DND-41 (cell line): ENCODE results near the gene SMARCA5.

Experiments used
- EZH2 ChIP-seq: IDR thresholded peaks from 3 replicates; pipeline ENCODE4 v1.6.1; 2012; ENCODE audit warnings: borderline replicate concordance, low read depth, mild to moderate bottlenecking, moderate library complexity, low read length, inconsistent platforms; ENCODE audit not compliant: severe bottlenecking
- TF ChIP-seq, protein P1 (sequence below): IDR thresholded peaks from 2 replicates; pipeline ENCODE4 v1.5.1; 2012; ENCODE audit warnings: borderline replicate concordance, low read length, moderate library complexity, mild to moderate bottlenecking; ENCODE audit not compliant: poor library complexity, severe bottlenecking; ENCODE audit errors: extremely low read depth

DNA sequence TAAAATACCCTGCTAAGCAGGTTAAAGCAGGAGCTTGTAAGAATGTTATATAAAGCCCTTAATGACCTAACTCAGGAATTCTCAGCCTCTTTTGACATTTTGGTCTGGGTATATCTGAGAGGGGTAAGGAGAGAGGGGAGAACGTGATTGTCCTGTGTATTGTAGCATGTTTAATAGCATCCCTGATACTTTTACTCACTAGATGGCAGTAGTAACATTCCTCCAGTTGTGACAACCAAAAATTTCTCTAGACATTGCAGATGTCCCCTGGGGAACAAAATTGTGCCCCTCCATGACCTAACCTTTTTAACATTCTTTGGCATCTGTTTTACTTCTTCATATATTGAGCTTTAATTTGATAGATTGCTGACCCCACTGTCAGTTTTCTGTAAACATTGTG is 17.9 kb downstream of the SMARCA5 start:
- TF ChIP-seq, protein P1, sequence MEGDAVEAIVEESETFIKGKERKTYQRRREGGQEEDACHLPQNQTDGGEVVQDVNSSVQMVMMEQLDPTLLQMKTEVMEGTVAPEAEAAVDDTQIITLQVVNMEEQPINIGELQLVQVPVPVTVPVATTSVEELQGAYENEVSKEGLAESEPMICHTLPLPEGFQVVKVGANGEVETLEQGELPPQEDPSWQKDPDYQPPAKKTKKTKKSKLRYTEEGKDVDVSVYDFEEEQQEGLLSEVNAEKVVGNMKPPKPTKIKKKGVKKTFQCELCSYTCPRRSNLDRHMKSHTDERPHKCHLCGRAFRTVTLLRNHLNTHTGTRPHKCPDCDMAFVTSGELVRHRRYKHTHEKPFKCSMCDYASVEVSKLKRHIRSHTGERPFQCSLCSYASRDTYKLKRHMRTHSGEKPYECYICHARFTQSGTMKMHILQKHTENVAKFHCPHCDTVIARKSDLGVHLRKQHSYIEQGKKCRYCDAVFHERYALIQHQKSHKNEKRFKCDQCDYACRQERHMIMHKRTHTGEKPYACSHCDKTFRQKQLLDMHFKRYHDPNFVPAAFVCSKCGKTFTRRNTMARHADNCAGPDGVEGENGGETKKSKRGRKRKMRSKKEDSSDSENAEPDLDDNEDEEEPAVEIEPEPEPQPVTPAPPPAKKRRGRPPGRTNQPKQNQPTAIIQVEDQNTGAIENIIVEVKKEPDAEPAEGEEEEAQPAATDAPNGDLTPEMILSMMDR, result peak; percentile 52
- no peak for TF ChIP-seq EZH2
